DND-41 (cell line): ENCODE results near the gene TASOR.
"Not testable (repeated sequence)": the region's sequence is repeated elsewhere in the genome, so short reads cannot be mapped to it uniquely, and the experiment has no call there.

Experiments used
- EZH2 ChIP-seq: IDR thresholded peaks from 3 replicates; pipeline ENCODE4 v1.6.1; 2012; ENCODE audit warnings: borderline replicate concordance, low read depth, mild to moderate bottlenecking, moderate library complexity, low read length, inconsistent platforms; ENCODE audit not compliant: severe bottlenecking
- TF ChIP-seq, protein P1 (sequence below): IDR thresholded peaks from 2 replicates; pipeline ENCODE4 v1.5.1; 2012; ENCODE audit warnings: borderline replicate concordance, low read length, moderate library complexity, mild to moderate bottlenecking; ENCODE audit not compliant: poor library complexity, severe bottlenecking; ENCODE audit errors: extremely low read depth

DNA sequence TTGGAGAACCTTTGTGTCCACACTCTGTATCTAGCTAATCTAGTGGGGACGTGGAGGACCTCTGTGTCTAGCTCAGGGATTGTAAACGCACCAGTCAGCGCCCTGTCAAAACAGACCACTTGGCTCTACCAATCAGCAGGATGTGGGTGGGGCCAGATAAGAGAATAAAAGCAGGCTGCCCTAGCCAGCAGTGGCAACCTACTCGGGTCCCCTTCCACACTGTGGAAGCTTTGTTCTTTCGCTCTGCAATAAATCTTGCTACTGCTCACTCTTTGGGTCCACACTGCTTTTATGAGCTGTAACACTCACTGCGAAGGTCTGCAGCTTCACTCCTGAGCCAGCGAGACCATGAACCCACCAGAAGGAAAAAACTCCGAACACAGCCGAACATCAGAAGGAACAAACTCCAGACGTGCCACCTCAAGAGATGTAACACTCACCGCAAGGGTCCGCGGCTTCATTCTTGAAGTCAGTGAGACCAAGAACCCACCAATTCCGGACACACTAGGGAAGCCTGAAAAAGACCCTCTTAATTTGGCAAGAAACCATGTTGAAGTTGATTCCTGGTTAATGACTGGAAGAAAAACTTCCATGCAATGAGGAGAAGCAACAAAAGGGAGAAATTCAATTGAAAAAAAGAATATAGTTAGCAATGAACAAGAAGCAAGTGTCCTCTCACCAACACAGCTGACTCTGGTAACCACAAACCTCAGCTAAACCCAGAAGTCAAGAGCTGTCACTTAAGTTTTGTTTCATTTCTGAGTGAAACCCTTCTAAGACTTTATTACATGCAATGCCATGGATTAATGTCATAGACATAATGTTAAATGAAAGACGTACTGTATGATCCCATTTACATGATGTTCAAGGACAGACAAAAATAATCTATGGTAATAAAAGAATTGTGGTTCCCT is 9.7 kb upstream of the TASOR start:
- TF ChIP-seq, protein P1, sequence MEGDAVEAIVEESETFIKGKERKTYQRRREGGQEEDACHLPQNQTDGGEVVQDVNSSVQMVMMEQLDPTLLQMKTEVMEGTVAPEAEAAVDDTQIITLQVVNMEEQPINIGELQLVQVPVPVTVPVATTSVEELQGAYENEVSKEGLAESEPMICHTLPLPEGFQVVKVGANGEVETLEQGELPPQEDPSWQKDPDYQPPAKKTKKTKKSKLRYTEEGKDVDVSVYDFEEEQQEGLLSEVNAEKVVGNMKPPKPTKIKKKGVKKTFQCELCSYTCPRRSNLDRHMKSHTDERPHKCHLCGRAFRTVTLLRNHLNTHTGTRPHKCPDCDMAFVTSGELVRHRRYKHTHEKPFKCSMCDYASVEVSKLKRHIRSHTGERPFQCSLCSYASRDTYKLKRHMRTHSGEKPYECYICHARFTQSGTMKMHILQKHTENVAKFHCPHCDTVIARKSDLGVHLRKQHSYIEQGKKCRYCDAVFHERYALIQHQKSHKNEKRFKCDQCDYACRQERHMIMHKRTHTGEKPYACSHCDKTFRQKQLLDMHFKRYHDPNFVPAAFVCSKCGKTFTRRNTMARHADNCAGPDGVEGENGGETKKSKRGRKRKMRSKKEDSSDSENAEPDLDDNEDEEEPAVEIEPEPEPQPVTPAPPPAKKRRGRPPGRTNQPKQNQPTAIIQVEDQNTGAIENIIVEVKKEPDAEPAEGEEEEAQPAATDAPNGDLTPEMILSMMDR = not testable (repeated sequence)
- TF ChIP-seq EZH2 = not testable (repeated sequence)
